K562 (cell line): ENCODE data around the gene DTL. TPM values are rescaled to one million over a fixed set of nuclear protein-coding genes. Genes with fewer than 3 reads are reported as not detected.

Experiments
- ATAC-seq: fragments of 200-7000 bp; cut with Tn5 transposase; 3 replicates; pipeline ENCODE4 v1.9.1; 2020; ENCODE audit warnings: moderate library complexity
- Bru-seq: library from RNA; stranded (reverse); fragments of 400-500 nt; gene quantifications from one replicate; lab custom pipeline; 2021; lab: Mats Ljungman, UMichigan
- BruChase-seq, 2 experiments: library from RNA; stranded (reverse); fragments of 400-500 nt; gene quantifications; one replicate each; lab custom pipeline; 2021; lab: Mats Ljungman, UMichigan
- BruUV-seq: library from RNA; stranded (reverse); fragments of 400-500 nt; replicated peaks from 2 replicates; lab custom pipeline; 2021; lab: Mats Ljungman, UMichigan
- CTCF ChIA-PET: fragments of 300-600 bp; formaldehyde crosslinking; extraction: SDS; loops from one replicate; lab custom pipeline; 2021; ENCODE audit warnings: low intra/inter-chr PET ratio; lab: Yijun Ruan, JAX
- POLR2A ChIA-PET: fragments of 300-600, 350-650 bp; sonication (Branson Sonifier 250); formaldehyde crosslinking; extraction: SDS; loops from one replicate; lab custom pipeline; 2021; ENCODE audit warnings: antibody characterized with exemption, inconsistent platforms; lab: Yijun Ruan, JAX
- DNase-seq, 4 experiments: peaks; one replicate each; pipeline versions ENCODE4 v3.0.0 to v3.0.0-alpha.2; 2011 to 2018; ENCODE audit warnings: low spot score in 3 of 4, mixed read lengths in 3 of 4; ENCODE audit errors: extremely low read depth in 1 of 4
- FAIRE-seq: peaks from 2 replicates; lab custom pipeline; 2011; peaks lifted over from hg19 to GRCh38; lab: Jason Lieb, UNC
- H2AFZ ChIP-seq: 2 replicates; pipeline ENCODE4 v1.6.0; 2011; ENCODE audit warnings: low read depth, low read length, control low read depth, inconsistent platforms
- H3K27ac ChIP-seq: fragments of 200-600 bp; 3 replicates; pipeline ENCODE4 v1.8.0; 2011; ENCODE audit warnings: low read depth, mild to moderate bottlenecking, control low read depth, inconsistent platforms, low read length, moderate library complexity, mixed read lengths; ENCODE audit errors: extremely low read depth
- H3K27me3 ChIP-seq, 2 experiments: fragments of 300-600 bp in 1 of 2; 2 replicates in 1 of 2; 3 replicates in 1 of 2; pipeline versions ENCODE4 v1.6.0 to v1.8.0; 2011; ENCODE audit warnings: inconsistent platforms in 2 of 2, low read length in 2 of 2, mild to moderate bottlenecking in 1 of 2, mixed read lengths in 1 of 2, moderate library complexity in 1 of 2; ENCODE audit not compliant: control insufficient read depth in 2 of 2, insufficient read depth in 2 of 2
- H3K36me3 ChIP-seq: fragments of 300-600 bp; 3 replicates; pipeline ENCODE4 v1.8.0; 2011; ENCODE audit warnings: mild to moderate bottlenecking, low read length, inconsistent platforms; ENCODE audit not compliant: control insufficient read depth, insufficient read depth
- H3K4me1 ChIP-seq, 2 experiments: fragments of 200-600 bp in 1 of 2; replicated peaks in 1 of 2; 2 replicates in 1 of 2; 3 replicates in 1 of 2; pipeline versions ENCODE4 v1.5.1 to v1.8.0; 2011; ENCODE audit warnings: inconsistent platforms in 2 of 2, low read length in 2 of 2, mild to moderate bottlenecking in 1 of 2, mixed read lengths in 1 of 2, moderate library complexity in 1 of 2; ENCODE audit not compliant: control insufficient read depth in 2 of 2, insufficient read depth in 2 of 2
- H3K4me2 ChIP-seq: 2 replicates; pipeline ENCODE4 v1.6.1; 2011; ENCODE audit warnings: low read length, control low read depth, inconsistent platforms, mixed read lengths; ENCODE audit not compliant: insufficient read depth
- H3K4me3 ChIP-seq: fragments of 200-600 bp; sonication (generic), shearing (Covaris generic); 2 replicates; pipeline ENCODE4 v1.5.1; 2016; ENCODE audit warnings: control low read depth, inconsistent platforms
- H3K79me2 ChIP-seq: fragments of 200-600 bp; 3 replicates; pipeline ENCODE4 v1.8.0; 2011; ENCODE audit warnings: low read length, inconsistent platforms; ENCODE audit not compliant: control insufficient read depth, insufficient read depth
- H3K9ac ChIP-seq, 2 experiments: 2 replicates each; pipeline versions ENCODE4 v1.6.0 to v1.6.1; 2011; ENCODE audit warnings: low read depth in 2 of 2, low read length in 2 of 2, control low read depth in 1 of 2, inconsistent platforms in 1 of 2, mild to moderate bottlenecking in 1 of 2, mixed read lengths in 1 of 2; ENCODE audit not compliant: insufficient read depth in 1 of 2
- H3K9me1 ChIP-seq: one replicate; pipeline ENCODE4 v1.6.0; 2011; ENCODE audit warnings: inconsistent platforms, mild to moderate bottlenecking, low read length, moderate library complexity; ENCODE audit not compliant: control insufficient read depth, insufficient read depth
- H3K9me3 ChIP-seq: replicated peaks from 2 replicates; pipeline ENCODE4 v1.5.1; 2011; ENCODE audit warnings: low read depth, low read length, inconsistent platforms; ENCODE audit not compliant: control insufficient read depth, insufficient read depth
- H4K20me1 ChIP-seq: replicated peaks from 2 replicates; pipeline ENCODE4 v1.6.1; 2011; ENCODE audit warnings: low read length, inconsistent platforms, mixed read lengths; ENCODE audit not compliant: control insufficient read depth, insufficient read depth
- FIP1L1 ChIP-seq: fragments of 200-400 bp; formaldehyde crosslinking; IDR thresholded peaks from 2 replicates; pipeline ENCODE4 v1.6.1; 2018; ENCODE audit warnings: mild to moderate bottlenecking, low read depth, low read length; ENCODE audit not compliant: poor library complexity, severe bottlenecking
- HSF4 ChIP-seq: fragments of 250-450 bp; sonication (Bioruptor Pico); IDR thresholded peaks from 2 replicates; pipeline ENCODE4 v2.1.2; 2022; ENCODE audit warnings: mild to moderate bottlenecking, moderate library complexity, borderline replicate concordance
- KLF16 ChIP-seq: IDR thresholded peaks from 2 replicates; pipeline ENCODE4 v1.6.1; 2016; ENCODE audit warnings: antibody characterized with exemption
- NCOA4 ChIP-seq: fragments of 450-650 bp; IDR thresholded peaks from 2 replicates; pipeline ENCODE4 v1.6.1; 2018; ENCODE audit warnings: mild to moderate bottlenecking; ENCODE audit not compliant: partially characterized antibody
- NR4A1 ChIP-seq, 2 experiments: fragments of 250-450 bp in 1 of 2; fragments of 450-650 bp in 1 of 2; sonication (Bioruptor Pico) in 1 of 2; IDR thresholded peaks; 2 replicates each; pipeline versions ENCODE4 v1.4.0 to v1.6.1; 2016 to 2020; ENCODE audit warnings: mild to moderate bottlenecking in 2 of 2, missing compliant biosample characterization in 1 of 2, missing genetic modification characterization in 1 of 2, moderate library complexity in 1 of 2
- PATZ1 ChIP-seq: fragments of 250-450 bp; sonication (Bioruptor Pico); IDR thresholded peaks from 2 replicates; pipeline ENCODE4 v1.5.0; 2020; ENCODE audit warnings: mild to moderate bottlenecking, borderline replicate concordance
- TBL1XR1 ChIP-seq, 2 experiments: IDR thresholded peaks; 2 replicates each; pipeline ENCODE4 v1.6.1; 2012; ENCODE audit warnings: improper control_type of control experiment in 2 of 2, low read length in 2 of 2, mild to moderate bottlenecking in 1 of 2
- ZNF263 ChIP-seq: sonication (generic); formaldehyde crosslinking; IDR thresholded peaks from 2 replicates; pipeline ENCODE4 v1.8.0; 2022; ENCODE audit warnings: mild to moderate bottlenecking, missing genetic modification reagents, borderline replicate concordance
- ZNF395 ChIP-seq: fragments of 200-800 bp; sonication (Bioruptor generic); IDR thresholded peaks from 2 replicates; pipeline ENCODE4 v1.6.1; 2017; ENCODE audit warnings: missing genetic modification characterization, missing compliant biosample characterization
- ZNF717 ChIP-seq: fragments of 250-450 bp; sonication (Bioruptor Pico); IDR thresholded peaks from 2 replicates; pipeline ENCODE4 v1.5.0; 2021
- WGBS: fragments of 100-300 bp; shearing (Covaris generic); methylation state at CpG from one replicate; pipeline ENCODE4 v1.1.6; 2016; ENCODE audit warnings: low coverage, mixed read lengths; ENCODE audit not compliant: insufficient coverage; ENCODE audit errors: missing lambda C conversion rate; 5-methylcytosine and 5-hydroxymethylcytosine counted together
- in situ Hi-C: fragments of 300-500 bp; cut with MboI; formaldehyde crosslinking; loops from 4 replicates; pipeline ENCODE4 v1.15.0; 2018; ENCODE audit warnings: inconsistent platforms, mixed read lengths
- intact Hi-C: fragments of 100-400 bp; cut with micrococcal nuclease; formaldehyde crosslinking; loops from 2 replicates; pipeline ENCODE4 v1.14.2; 2022
- long read RNA-seq, 3 experiments: library from polyadenylated mRNA in 2 of 3; library from RNA in 1 of 3; unstranded in 2 of 3; stranded (forward) in 1 of 3; transcript quantifications; one replicate each; pipeline ENCODE4 v2.0.0, GENCODE V29; 2019 to 2022
- polyA minus RNA-seq, 3 experiments: library from RNA; depleted of rRNA, polyadenylated mRNA; stranded (reverse); fragments of >200 nt; gene quantifications; 2 replicates each; pipeline ENCODE4 v1.2.3, GENCODE V29; 2011
- polyA plus RNA-seq, 8 experiments: library from polyadenylated mRNA; depleted of rRNA in 4 of 8; stranded (reverse) in 5 of 8; unstranded in 3 of 8; fragments of >200 nt; fragmentation: Nextera tagmentation in 2 of 8; fragmentation: Illumina TruSeq in 1 of 8; extraction: Ambion mirVana in 2 of 8; extraction: Trizol in 1 of 8; gene quantifications; 2 replicates each; pipeline versions ENCODE4 v1.2.1 to v1.2.3, GENCODE V29; 2011 to 2014; ENCODE audit warnings: inconsistent platforms in 1 of 8, missing spikeins in 1 of 8
- total RNA-seq, 7 experiments: library from RNA; depleted of rRNA in 6 of 7; stranded (reverse); fragments of >200 nt in 6 of 7; fragmentation: Illumina TruSeq in 2 of 7; extraction: Trizol in 2 of 7; gene quantifications; 2 replicates each; pipeline versions ENCODE4 v1.2.1 to v1.2.3, GENCODE V29; 2011 to 2021; ENCODE audit warnings: low replicate concordance in 1 of 7

DTL gene
- 43.6 and 104 TPM in 2 replicates for total RNA-seq (2011; cell fraction: chromatin; rRNA removed; ENCODE audit: low replicate concordance)
- total RNA-seq (2011; cell fraction: nucleolus; rRNA removed) = 28.5 and 36.7 TPM in 2 replicates
- 41.9 and 52.9 TPM in 2 replicates for total RNA-seq (2011; cell fraction: nucleoplasm; rRNA removed)
- total RNA-seq (2014; rRNA removed) = 49.1 and 57.4 TPM in 2 replicates
- total RNA-seq (2014; rRNA removed; fragmentation: Illumina TruSeq; extraction: Trizol) = 63.2 and 71.8 TPM in 2 replicates
- total RNA-seq (2015; rRNA removed; fragmentation: Illumina TruSeq; extraction: Trizol) = 49.2 and 57.7 TPM in 2 replicates
- total RNA-seq (2021) = 64.3 and 74.4 TPM in 2 replicates
- 66.2 and 86.2 TPM in 2 replicates for polyA plus RNA-seq (2011; rRNA removed)
- polyA plus RNA-seq (2011; cell fraction: cytosol; rRNA removed) = 53.2 and 54.9 TPM in 2 replicates
- 96.4 and 104 TPM in 2 replicates for polyA plus RNA-seq (2011; cell fraction: nucleus; rRNA removed)
- 42.5 and 55.4 TPM in 2 replicates for polyA plus RNA-seq (2012)
- polyA plus RNA-seq (2014; fragmentation: Illumina TruSeq; extraction: Trizol) = 70.5 and 81.0 TPM in 2 replicates
- polyA plus RNA-seq (2014; fragmentation: Nextera tagmentation; extraction: Ambion mirVana) = 10 to 100 TPM; 38.3 to 66.7 TPM
- 42.9 and 48.6 TPM in 2 replicates for polyA plus RNA-seq (2014; rRNA removed)
- 116 and 121 TPM in 2 replicates for polyA minus RNA-seq (2011; rRNA and poly(A)+ RNA removed)
- polyA minus RNA-seq (2011; cell fraction: cytosol; rRNA and poly(A)+ RNA removed) = 30.4 and 53.4 TPM in 2 replicates
- 49.1 and 71.4 TPM in 2 replicates for polyA minus RNA-seq (2011; cell fraction: nucleus; rRNA and poly(A)+ RNA removed)
- percentile 96 among the genes with signal in this experiment for Bru-seq, nascent RNA
- BruChase-seq, experiment 1, labeled RNA remaining after a 2-hour chase = percentile 97 among the genes with signal in this experiment
- percentile 95 among the genes with signal in this experiment for BruChase-seq, experiment 2, labeled RNA remaining after a 6-hour chase
- long read RNA-seq, experiment 1, full-length matches to known transcripts = 45 of 246 reads
- long read RNA-seq, experiment 1, partial matches to known transcripts = 194 of 246 reads
- long read RNA-seq, experiment 1, other reads (novel, unspliced or antisense) = 7 of 246 reads
- long read RNA-seq, experiment 2, full-length matches to known transcripts = 19 of 72 reads
- long read RNA-seq, experiment 2, partial matches to known transcripts = 9 of 72 reads
- long read RNA-seq, experiment 2, other reads (novel, unspliced or antisense) = 44 of 72 reads
- long read RNA-seq, experiment 3, full-length matches to known transcripts = 19 of 36 reads
- long read RNA-seq, experiment 3, partial matches to known transcripts = 8 of 36 reads
- long read RNA-seq, experiment 3, other reads (novel, unspliced or antisense) = 9 of 36 reads

GRCh38 chr1:212035123-212035834 lies at the start of gene DTL, which contains the start of gene INTS7:
DTL (plus strand) TSS chr1:212035748; CDS start chr1:212035891, 143 bp downstream.
INTS7 (minus strand) TSS chr1:212035557; CDS start chr1:212035437, 120 bp downstream.
- Histone ChIP-seq H3K27me3 (no peaks in the 10 kb centered on the region), H3K9ac (peak within 1 kb of the TSS; percentile 98 to 99), H3K36me3 (peaks cover 59% of the 10 kb centered on the region), H2AFZ (peak within 1 kb of the TSS; percentile 99), H3K9me3 (peaks cover 2% of the 10 kb centered on the region; the same call in 1 of the 2 replicates), H3K27ac (peak within 1 kb of the TSS; percentile 96), H3K4me2 (peak within 1 kb of the TSS; percentile 96), H3K79me2 (peaks cover 94% of the 10 kb centered on the region), H3K4me3 (peak within 1 kb of the TSS; percentile 74), H3K4me1 (peaks cover 4 to 34% of the 10 kb centered on the region in 2 experiments; a peak in 4 of 5 replicates), H3K9me1 (no peaks in the 10 kb centered on the region), H4K20me1 (peaks cover 13% of the 10 kb centered on the region)
- no TSS peak for BruUV-seq
- intact Hi-C loops = loop anchor here (1.0 to 2.0 kb wide), 6 partner anchors 23 to 355 kb away; partner anchors contain the start of gene LPGAT1
- WGBS = under 1% methylated on average over 53 of the region's 53 CpGs
- ChIA-PET CTCF (interaction anchor here (1.1 to 2.6 kb wide), 5 partner anchors 22 to 354 kb away, joined by 3 to 22 read pairs (median 11); no protein-coding TSS in a partner anchor), POLR2A (interaction anchor here (0.5 to 3.8 kb wide), 50 partner anchors 9 to 741 kb away, joined by 3 to 36 read pairs (median 4); partner anchors contain the start of genes ATF3, NEK2 and NENF)
- in situ Hi-C loops = loop anchor here (25.0 kb wide), 1 partner anchor 348 kb away; the partner anchor contains the start of gene NEK2
- ATAC-seq (peak; percentile 86), DNase-seq (peak; percentile 98 to 100 (median 100)), FAIRE-seq (peak; percentile 93)
- TF ChIP-seq HSF4 (CRISPR knock-in tag) (no peak), KLF16 (peak; percentile 77), NR4A1 (CRISPR knock-in tag; IDR thresholded peaks at IDR 0.05) (no peak), NR4A1 (tag; IDR thresholded peaks at IDR 0.05) (peak; percentile 64; the same call in 1 of the 2 replicates), ZNF395 (no peak; the same call in 1 of the 2 replicates), ZNF717 (no peak), NCOA4 (no peak), TBL1XR1 (IDR thresholded peaks at IDR 0.05; ENCODE audit: low read length in 2 of 2) (peak in 1 of 2 experiments; percentile 73; a peak in 2 of 4 replicates), ZNF263 (CRISPR knock-in tag) (peak; percentile 61; the same call in 1 of the 2 replicates), PATZ1 (no peak), FIP1L1 (no peak)
